Neural progenitor cell (in vitro differentiated cells): ENCODE measurements around the gene HIGD2A. TPM values are rescaled to one million over a fixed set of nuclear protein-coding genes. Genes with fewer than 3 reads are reported as not detected.

ENCODE experiments used
- DNase-seq: peaks from one replicate; pipeline ENCODE4 v3.0.0-alpha.2; 2016; ENCODE audit warnings: low spot score
- H2AFZ ChIP-seq: fragments of 200-600 bp; sonication (generic); replicated peaks from 2 replicates; pipeline ENCODE4 v1.6.1; 2016; ENCODE audit warnings: antibody characterized with exemption
- H3F3A ChIP-seq: fragments of 200-600 bp; sonication (generic); 2 replicates; pipeline ENCODE4 v1.6.1; 2016; ENCODE audit warnings: antibody characterized with exemption, low read depth
- H3K27ac ChIP-seq: fragments of 200-600 bp; sonication (generic); 2 replicates; pipeline ENCODE4 v1.5.1; 2016; ENCODE audit warnings: mild to moderate bottlenecking
- H3K27me3 ChIP-seq: fragments of 200-600 bp; sonication (generic); 2 replicates; pipeline ENCODE4 v1.6.1; 2016; ENCODE audit warnings: mild to moderate bottlenecking, moderate library complexity
- H3K36me3 ChIP-seq: fragments of 200-600 bp; sonication (generic); 2 replicates; pipeline ENCODE4 v1.5.1; 2016
- H3K4me1 ChIP-seq: fragments of 200-600 bp; sonication (generic); 2 replicates; pipeline ENCODE4 v1.6.1; 2016; ENCODE audit warnings: mixed run types
- H3K4me2 ChIP-seq: fragments of 200-600 bp; sonication (generic); 2 replicates; pipeline ENCODE4 v1.6.1; 2016
- H3K4me3 ChIP-seq: fragments of 200-600 bp; sonication (generic); 2 replicates; pipeline ENCODE4 v1.5.1; 2016
- H3K79me2 ChIP-seq: fragments of 200-600 bp; sonication (generic); 2 replicates; pipeline ENCODE4 v1.6.1; 2016; ENCODE audit warnings: low read depth
- H3K9ac ChIP-seq: fragments of 200-600 bp; sonication (generic); 2 replicates; pipeline ENCODE4 v1.6.1; 2016
- H3K9me3 ChIP-seq: fragments of 200-600 bp; sonication (generic); 2 replicates; pipeline ENCODE4 v1.5.1; 2016; ENCODE audit warnings: low read depth
- H4K20me1 ChIP-seq: fragments of 200-600 bp; sonication (generic); 2 replicates; pipeline ENCODE4 v1.6.1; 2016; ENCODE audit warnings: low read depth
- H3K27ac Mint-ChIP-seq: 3 replicates; pipeline ENCODE4 v1.8.0; 2021; ENCODE audit warnings: mixed read lengths
- H3K27me3 Mint-ChIP-seq: 2 replicates; pipeline ENCODE4 v1.8.0; 2022; ENCODE audit warnings: low read depth, mild to moderate bottlenecking, inconsistent platforms, moderate library complexity, mixed read lengths; ENCODE audit not compliant: insufficient read depth
- H3K36me3 Mint-ChIP-seq: 3 replicates; pipeline ENCODE4 v1.8.0; 2021; ENCODE audit warnings: mixed read lengths
- H3K4me1 Mint-ChIP-seq: 3 replicates; pipeline ENCODE4 v1.8.0; 2021; ENCODE audit warnings: mixed read lengths
- H3K4me3 Mint-ChIP-seq: 3 replicates; pipeline ENCODE4 v1.8.0; 2021; ENCODE audit warnings: mild to moderate bottlenecking, moderate library complexity, mixed read lengths
- H3K9me3 Mint-ChIP-seq: 3 replicates; pipeline ENCODE4 v1.8.0; 2020; ENCODE audit warnings: mixed read lengths
- EZH2 ChIP-seq: fragments of 200-600 bp; sonication (generic); IDR thresholded peaks from 2 replicates; pipeline ENCODE4 v1.6.1; 2017; ENCODE audit warnings: antibody characterized with exemption, mild to moderate bottlenecking, moderate library complexity
- microRNA counts: library from miRNA; unstranded; fragments of <30 nt; microRNA quantifications from one replicate; lab custom pipeline; 2016
- microRNA-seq: library from miRNA; unstranded; fragments of <30 nt; microRNA quantifications from one replicate; pipeline ENCODE4, GENCODE V29; 2016
- small RNA-seq: library from RNA; depleted of rRNA; stranded (forward); fragments of <200 nt; gene quantifications from one replicate; pipeline ENCODE3, GENCODE V24; 2015
- total RNA-seq: library from RNA; depleted of rRNA; stranded (reverse); fragments of >200 nt; gene quantifications from 2 replicates; pipeline ENCODE4 v1.2.3, GENCODE V29; 2015; ENCODE audit warnings: low replicate concordance

The HIGD2A gene
- total RNA-seq, 1 donor from 2014 or later, result 40.1 TPM

DNA sequence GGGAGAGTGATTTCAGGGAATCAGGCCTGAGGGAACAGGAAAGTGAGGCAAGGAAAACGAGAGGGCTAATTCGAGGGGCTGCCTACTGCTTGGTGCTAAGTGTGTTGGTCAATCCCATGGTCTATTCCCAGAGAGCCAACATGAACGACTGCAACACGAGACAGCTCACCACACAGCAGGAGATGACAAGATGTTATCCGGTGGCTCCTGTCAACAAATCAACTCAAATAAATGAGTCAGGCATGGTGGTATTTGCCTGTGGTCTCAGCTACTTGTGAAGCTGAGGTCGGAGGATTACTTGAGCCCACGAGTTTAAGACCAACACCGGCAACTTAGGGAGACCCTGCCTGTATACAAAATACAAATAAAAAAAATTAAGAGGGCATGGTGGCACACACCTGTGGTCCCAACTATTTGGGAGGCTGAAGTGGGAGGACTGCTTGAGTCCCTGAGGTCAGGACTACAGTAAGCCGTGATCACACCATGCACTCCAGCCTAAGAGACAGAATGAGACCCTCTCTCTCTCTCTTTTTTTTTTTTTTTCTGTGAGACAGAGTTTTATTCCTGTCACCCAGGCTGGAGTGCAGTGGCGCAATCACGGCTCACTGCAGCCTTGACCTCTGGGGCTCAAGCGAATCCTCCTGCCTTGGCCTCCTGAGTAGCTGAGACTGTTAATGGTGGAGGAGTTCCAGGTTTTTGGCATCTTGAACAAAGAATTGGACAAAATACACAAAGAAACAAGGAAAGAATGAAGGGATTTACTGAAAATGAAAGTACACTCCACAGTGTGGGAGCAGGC, 50.6 kb downstream of the HIGD2A start:
- Histone ChIP-seq H3K4me3 (no peak overlapping the region), H3F3A (peaks cover 12% of the 10 kb centered on the region), H3K9me3 (no peaks in the 10 kb centered on the region), H4K20me1 (no peaks in the 10 kb centered on the region), H3K27me3 (no peaks in the 10 kb centered on the region), H3K4me1 (peaks cover 9% of the 10 kb centered on the region), H3K36me3 (no peaks in the 10 kb centered on the region), H3K79me2 (no peaks in the 10 kb centered on the region), H2AFZ (no peak overlapping the region), H3K9ac (no peak overlapping the region), H3K27ac (no peak overlapping the region), H3K4me2 (no peak overlapping the region)
- Mint-ChIP-seq H3K27me3 (no peaks in the 10 kb centered on the region), H3K4me3 (no peak overlapping the region), H3K4me1 (peaks cover 11% of the 10 kb centered on the region), H3K36me3 (no peaks in the 10 kb centered on the region), H3K9me3 (peaks cover 2% of the 10 kb centered on the region), H3K27ac (no peak overlapping the region)
- TF ChIP-seq EZH2, result no peak
- no peak for DNase-seq

MicroRNAs encoded within 50 kb of the gene (microRNA counts, 767-probe panel; counts per million panel counts)
- 460 counts per million, percentile 90 among the panel's probes with 10 or more counts for microRNA hsa-miR-1271-5p (lab: Ali Mortazavi, UCI)

Small RNA genes lying within 50 kb of the gene (microRNA-seq; reads per million reads assigned to microRNA genes)
- 1.6 reads per million for gene MIR1271

Small RNA genes lying within 50 kb of the gene (small RNA-seq; reads per million reads assigned to genes)
- not detected for gene AC010297.1
- gene MIR1271, result 0.57 reads per million, percentile 60 among the genes with 10 or more reads in this experiment

Other genes starting within 250 kb of the HIGD2A start
- gene SIMC1, start 150.3 kb upstream of the HIGD2A start, total RNA-seq, result 10.9 and 15.7 TPM in 2 replicates
- 116 and 126 TPM in 2 replicates for gene KIAA1191, start 27.0 kb upstream of the HIGD2A start, total RNA-seq
- gene ARL10, start 23.3 kb upstream of the HIGD2A start, total RNA-seq, result 9.1 and 16.6 TPM in 2 replicates
- 10.3 and 14.5 TPM in 2 replicates for gene NOP16, start 153 bp upstream of the HIGD2A start, total RNA-seq
- 12.6 and 29.2 TPM in 2 replicates for gene CLTB, start 27.8 kb downstream of the HIGD2A start, total RNA-seq
- 32.3 and 33.4 TPM in 2 replicates for gene FAF2, start 59.6 kb downstream of the HIGD2A start, total RNA-seq
- gene RNF44, start 148.7 kb downstream of the HIGD2A start, total RNA-seq, result 11.7 and 38.7 TPM in 2 replicates
- not detected in 2 replicates for gene CDHR2, start 160.6 kb downstream of the HIGD2A start, total RNA-seq
- 0.67 and 3.7 TPM in 2 replicates for gene GPRIN1, start 221.4 kb downstream of the HIGD2A start, total RNA-seq
- 1.1 TPM in 1 of 2 replicates, not detected in the other for gene SNCB, start 241.8 kb downstream of the HIGD2A start, total RNA-seq
- gene EIF4E1B, start 241.9 kb downstream of the HIGD2A start, total RNA-seq, result 0.06 and 0.68 TPM in 2 replicates